AG09319 (cell line): Measurements from ENCODE around the gene SLC2A6.

ENCODE experiments used
- DNase-seq: peaks from one replicate; pipeline ENCODE4 v3.0.0-alpha.2; 2010; ENCODE audit warnings: low read depth; ENCODE audit errors: extremely low read depth
- CTCF ChIP-seq: IDR thresholded peaks from 2 replicates; pipeline ENCODE4 v1.5.1; 2011; ENCODE audit warnings: low read depth, mild to moderate bottlenecking, inconsistent platforms, low read length, moderate library complexity

The SLC2A6 gene

GRCh38 chr9:133436681-133437080 lies 42.2 kb downstream of the SLC2A6 start:
- DNase-seq = no peak
- TF ChIP-seq CTCF = no peak

GRCh38 chr9:133433351-133433843 lies 45.5 kb downstream of the SLC2A6 start:
- no peak for TF ChIP-seq CTCF
- DNase-seq = no peak

GRCh38 chr9:133430244-133430643 lies 48.7 kb downstream of the SLC2A6 start:
- DNase-seq = no peak
- no peak for TF ChIP-seq CTCF

GRCh38 chr9:133429641-133430161 lies 49.2 kb downstream of the SLC2A6 start:
- no peak for DNase-seq
- peak; percentile 22 for TF ChIP-seq CTCF

GRCh38 chr9:133429214-133429613 lies 49.7 kb downstream of the SLC2A6 start:
- no peak for TF ChIP-seq CTCF

GRCh38 chr9:133428617-133429101 lies 50.2 kb downstream of the SLC2A6 start:
- no peak for DNase-seq

More at GRCh38 chr9:133429214-133429613, 49.7 kb downstream of the SLC2A6 start:
- no peak for DNase-seq

More at GRCh38 chr9:133428617-133429101, 50.2 kb downstream of the SLC2A6 start:
- TF ChIP-seq CTCF = no peak
